GM10266 (cell line): ENCODE data around the gene PLCB4.

Source experiments
- DNase-seq: peaks from one replicate; pipeline ENCODE4 v3.0.0; 2012; ENCODE audit errors: extremely low spot score
- TF ChIP-seq, protein P1 (sequence below): IDR thresholded peaks from 2 replicates; pipeline ENCODE4 v1.5.1; 2012; ENCODE audit warnings: mild to moderate bottlenecking, low read depth; ENCODE audit not compliant: control insufficient read depth, insufficient read depth; ENCODE audit errors: missing control alignments

Gene PLCB4

DNA sequence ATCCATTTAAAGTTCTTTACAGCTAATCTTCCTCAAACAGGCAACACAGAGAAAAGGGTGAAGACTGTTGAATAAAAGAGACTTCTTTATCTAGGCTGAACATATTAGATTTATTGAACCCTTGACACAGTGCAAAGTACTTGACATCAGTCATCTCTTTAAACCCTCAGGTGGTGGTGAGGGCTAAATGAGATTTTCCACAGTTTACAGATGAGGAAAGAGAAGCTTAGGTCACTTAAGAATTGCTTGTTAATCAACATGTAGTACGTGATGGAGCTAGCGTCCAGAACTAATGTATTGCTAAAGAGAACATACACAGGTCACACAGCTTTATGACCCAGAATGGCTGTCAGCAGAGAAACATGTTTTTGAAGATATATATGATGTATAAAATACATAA lies 252.1 kb downstream of the PLCB4 start:
- DNase-seq: no peak

DNA sequence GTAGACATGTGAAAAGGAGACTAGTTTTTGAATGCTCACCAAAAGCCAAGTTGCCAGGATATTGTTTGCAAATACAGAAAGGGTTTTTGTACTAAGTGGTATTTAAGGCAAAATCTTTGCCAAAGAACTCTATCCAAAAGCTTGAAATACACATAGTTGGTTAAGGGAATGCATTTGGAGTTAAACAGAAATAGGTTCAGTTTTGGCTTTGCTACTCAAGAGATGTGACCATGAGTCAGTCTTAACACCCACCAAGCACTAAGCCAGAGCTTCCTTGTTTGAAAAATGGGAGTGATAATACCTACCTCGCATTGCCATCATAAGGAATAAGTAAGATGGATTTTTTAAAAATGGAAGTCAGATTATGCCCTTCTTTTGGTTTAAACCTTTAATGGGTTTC lies 253.8 kb downstream of the PLCB4 start:
- TF ChIP-seq, protein P1, sequence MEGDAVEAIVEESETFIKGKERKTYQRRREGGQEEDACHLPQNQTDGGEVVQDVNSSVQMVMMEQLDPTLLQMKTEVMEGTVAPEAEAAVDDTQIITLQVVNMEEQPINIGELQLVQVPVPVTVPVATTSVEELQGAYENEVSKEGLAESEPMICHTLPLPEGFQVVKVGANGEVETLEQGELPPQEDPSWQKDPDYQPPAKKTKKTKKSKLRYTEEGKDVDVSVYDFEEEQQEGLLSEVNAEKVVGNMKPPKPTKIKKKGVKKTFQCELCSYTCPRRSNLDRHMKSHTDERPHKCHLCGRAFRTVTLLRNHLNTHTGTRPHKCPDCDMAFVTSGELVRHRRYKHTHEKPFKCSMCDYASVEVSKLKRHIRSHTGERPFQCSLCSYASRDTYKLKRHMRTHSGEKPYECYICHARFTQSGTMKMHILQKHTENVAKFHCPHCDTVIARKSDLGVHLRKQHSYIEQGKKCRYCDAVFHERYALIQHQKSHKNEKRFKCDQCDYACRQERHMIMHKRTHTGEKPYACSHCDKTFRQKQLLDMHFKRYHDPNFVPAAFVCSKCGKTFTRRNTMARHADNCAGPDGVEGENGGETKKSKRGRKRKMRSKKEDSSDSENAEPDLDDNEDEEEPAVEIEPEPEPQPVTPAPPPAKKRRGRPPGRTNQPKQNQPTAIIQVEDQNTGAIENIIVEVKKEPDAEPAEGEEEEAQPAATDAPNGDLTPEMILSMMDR: no peak
- no peak for DNase-seq

More for the DNA sequence above, 252.1 kb downstream of the PLCB4 start:
- TF ChIP-seq, protein P1: no peak

DNA sequence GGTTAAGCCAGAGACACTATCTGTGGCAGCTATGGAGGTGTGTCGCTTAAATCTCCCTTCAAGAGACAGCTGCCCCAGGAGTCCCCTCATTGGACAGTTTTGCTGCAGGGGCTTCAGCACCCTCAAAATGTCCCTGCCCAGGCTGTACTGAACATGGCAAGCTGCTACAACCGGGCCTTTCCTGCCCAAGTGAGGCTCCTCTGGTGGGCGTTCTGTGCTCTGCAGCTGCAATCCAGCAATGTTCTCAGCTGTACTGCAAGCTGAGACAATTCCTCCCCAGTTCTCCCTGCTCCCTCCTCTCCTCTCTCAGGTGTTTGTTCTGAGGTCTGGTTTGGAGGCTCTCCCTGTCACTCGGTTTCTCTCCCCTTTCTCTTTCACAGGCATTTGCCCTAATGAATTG lies 254.7 kb downstream of the PLCB4 start:
- DNase-seq: no peak

DNA sequence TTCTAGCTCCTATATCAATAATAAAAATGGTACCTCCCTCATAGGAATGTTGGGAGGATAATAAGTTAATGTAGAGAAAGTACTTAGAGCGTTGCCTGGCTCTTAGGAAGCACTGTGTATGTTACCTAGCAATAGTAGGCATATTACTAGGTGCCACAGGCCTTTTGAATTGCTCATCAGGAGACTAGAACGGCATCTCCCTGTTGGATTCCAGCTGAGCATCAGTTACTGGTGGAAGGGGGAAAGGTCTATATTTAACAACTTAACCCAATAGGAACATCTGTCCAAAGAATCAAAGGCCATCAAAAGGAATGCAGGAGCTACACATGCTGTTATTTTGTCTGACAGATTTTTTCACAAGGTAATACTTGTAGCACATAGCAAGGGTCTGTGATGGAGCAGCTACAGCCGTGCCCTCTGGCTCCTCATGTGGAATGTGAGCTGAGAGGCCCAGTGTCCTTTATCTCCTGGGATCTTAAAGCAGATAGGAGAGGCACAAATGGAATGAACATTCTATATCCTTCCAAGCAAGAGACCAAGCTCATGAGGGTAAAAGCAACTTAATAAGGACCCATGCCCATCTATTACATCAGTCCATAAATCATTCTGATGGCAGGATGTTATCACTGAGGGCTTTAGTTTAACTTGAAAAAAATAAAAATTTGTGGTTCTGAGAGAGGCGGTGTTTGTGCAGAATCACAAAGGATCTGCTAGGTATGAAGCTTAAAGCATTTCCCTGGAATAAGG lies 260.6 kb downstream of the PLCB4 start:
- DNase-seq: no peak
- TF ChIP-seq, protein P1: no peak

More for the DNA sequence above, 254.7 kb downstream of the PLCB4 start:
- TF ChIP-seq, protein P1: no peak

DNA sequence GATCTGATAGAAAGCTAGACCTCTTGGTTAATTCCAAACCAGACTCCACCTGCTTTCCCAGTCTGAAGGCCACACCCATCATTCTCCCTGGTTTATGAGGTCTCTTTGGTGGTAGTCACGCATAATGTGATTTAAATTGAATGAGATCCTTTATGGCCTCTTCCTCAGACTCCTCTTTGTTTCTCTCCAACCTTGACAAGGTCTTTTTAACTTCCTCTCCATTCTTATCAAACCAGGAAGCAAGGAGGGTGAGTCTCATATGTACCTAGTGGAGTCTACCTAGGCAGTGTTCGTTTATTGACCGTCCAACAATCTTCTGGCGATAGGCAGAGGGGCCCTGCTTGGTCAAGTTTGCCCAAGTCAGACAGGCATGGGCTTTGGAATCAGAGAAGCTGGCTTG lies 261.3 kb downstream of the PLCB4 start:
- TF ChIP-seq, protein P1: no peak
- DNase-seq: no peak

DNA sequence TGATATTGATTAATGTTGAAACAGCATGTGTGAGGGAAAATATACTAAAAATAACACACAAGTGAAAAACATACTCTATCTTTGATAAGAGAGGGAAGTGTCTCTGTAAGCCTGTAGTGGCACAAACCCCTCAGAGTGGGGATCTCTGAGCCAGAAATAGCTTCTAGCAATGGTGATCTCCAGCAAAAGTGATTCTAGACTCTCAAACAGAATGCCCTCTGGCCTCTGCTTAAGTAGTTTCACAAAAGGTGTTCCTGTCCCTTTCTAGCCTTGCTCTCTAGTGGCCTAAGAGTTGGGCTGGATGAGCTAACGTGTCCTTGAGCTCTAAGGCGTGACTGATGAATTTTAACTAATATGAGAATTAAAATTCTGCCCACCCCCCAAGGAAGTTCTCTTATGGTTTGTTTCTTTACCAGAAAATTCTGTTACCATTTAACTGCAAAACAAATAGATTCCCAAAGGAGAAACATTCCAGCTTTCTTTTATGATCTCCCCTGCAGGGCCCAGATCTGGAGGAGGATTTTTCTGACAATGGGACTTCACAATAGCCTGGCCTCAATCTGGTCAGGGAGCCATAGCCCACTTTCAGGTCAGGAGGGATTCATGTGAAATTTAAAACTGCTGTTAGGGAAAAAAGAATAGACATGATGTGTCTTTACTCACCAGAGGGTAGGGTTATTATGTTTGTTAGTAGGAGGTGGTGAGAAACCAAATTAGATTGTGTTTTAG lies 263.0 kb downstream of the PLCB4 start:
- no peak for DNase-seq
- TF ChIP-seq, protein P1: no peak
